Panc1 (cell line): ENCODE results near the gene GALR1. TPM values are rescaled to one million over a fixed set of nuclear protein-coding genes. Genes with fewer than 3 reads are reported as not detected.

ENCODE experiments used
- ATAC-seq: fragments of 200-7000 bp; cut with Tn5 transposase; 2 replicates; pipeline ENCODE4 v1.9.1; 2020; ENCODE audit warnings: mild to moderate bottlenecking, moderate library complexity
- BruUV-seq: library from RNA; stranded (reverse); fragments of 400-500 nt; replicated peaks from 2 replicates; lab custom pipeline; 2021; lab: Mats Ljungman, UMichigan
- CTCF ChIA-PET: fragments of 300-600 bp; sonication (Branson Sonifier 250); formaldehyde crosslinking; loops from one replicate; lab custom pipeline; 2022; ENCODE audit warnings: antibody characterized with exemption; lab: Charles Lee
- POLR2A ChIA-PET: fragments of 300-600 bp; sonication (Branson Sonifier 250); formaldehyde crosslinking; loops from one replicate; lab custom pipeline; 2022; ENCODE audit warnings: antibody characterized with exemption; lab: Charles Lee
- DNase-seq: peaks from one replicate; pipeline ENCODE4 v3.0.0-alpha.2; 2010; ENCODE audit warnings: low read depth, low spot score
- H3K27ac ChIP-seq: 2 replicates; pipeline ENCODE4 v1.5.1; 2011; ENCODE audit warnings: mild to moderate bottlenecking, low read length, inconsistent platforms
- H3K27me3 ChIP-seq: fragments of 200-500 bp; sonication (Bioruptor generic); 2 replicates; pipeline ENCODE4 v1.6.0; 2014; ENCODE audit warnings: low read length, inconsistent platforms; ENCODE audit not compliant: control insufficient read depth, insufficient read depth
- H3K36me3 ChIP-seq: fragments of 200-500 bp; sonication (Bioruptor generic); 2 replicates; pipeline ENCODE4 v1.5.1; 2014; ENCODE audit warnings: inconsistent platforms, mild to moderate bottlenecking, low read length, moderate library complexity; ENCODE audit not compliant: control insufficient read depth, insufficient read depth
- H3K4me1 ChIP-seq: 2 replicates; pipeline ENCODE4 v1.5.1; 2011; ENCODE audit warnings: inconsistent platforms, mild to moderate bottlenecking, low read length, moderate library complexity; ENCODE audit not compliant: control insufficient read depth, insufficient read depth
- H3K4me3 ChIP-seq, 2 experiments: 2 replicates each; pipeline ENCODE4 v1.5.1; 2011 to 2012; ENCODE audit warnings: low read depth in 2 of 2, low read length in 2 of 2, mild to moderate bottlenecking in 2 of 2, inconsistent platforms in 1 of 2, moderate library complexity in 1 of 2
- H3K9me3 ChIP-seq: fragments of 200-500 bp; sonication (Bioruptor generic); 2 replicates; pipeline ENCODE4 v1.5.1; 2014; ENCODE audit warnings: low read depth, mild to moderate bottlenecking, inconsistent platforms, low read length, moderate library complexity; ENCODE audit not compliant: control insufficient read depth, insufficient read depth
- POLR2AphosphoS5 ChIP-seq: IDR thresholded peaks from 2 replicates; pipeline ENCODE4 v1.6.1; 2012; ENCODE audit warnings: mild to moderate bottlenecking, low read depth, low read length, moderate library complexity
- SIN3A ChIP-seq: IDR thresholded peaks from 2 replicates; pipeline ENCODE4 v1.6.1; 2012; ENCODE audit warnings: low read depth, mild to moderate bottlenecking, low read length, moderate library complexity, borderline replicate concordance; ENCODE audit not compliant: insufficient read depth
- TCF7L2 ChIP-seq: IDR thresholded peaks from 2 replicates; pipeline ENCODE4 v1.6.1; 2011; ENCODE audit warnings: mild to moderate bottlenecking, low read depth, low read length, inconsistent platforms
- in situ Hi-C: cut with HindIII; loops from 2 replicates; pipeline ENCODE4 v1.10.0; 2016; ENCODE audit warnings: low sequenced_read_pairs, low pct_unique_long_range_greater_than_20kb
- intact Hi-C: fragments of 100-400 bp; cut with micrococcal nuclease; formaldehyde crosslinking; loops from one replicate; pipeline ENCODE4 v1.10.0; 2022; ENCODE audit not compliant: unreplicated experiment
- total RNA-seq: library from RNA; stranded (reverse); gene quantifications from one replicate; pipeline ENCODE4 v1.2.1, GENCODE V29; 2021; ENCODE audit not compliant: unreplicated experiment
- TF ChIP-seq, protein P1 (sequence below): fragments of 450-650 bp; IDR thresholded peaks from 2 replicates; pipeline ENCODE4 v1.5.1; 2017; ENCODE audit warnings: mild to moderate bottlenecking
- TF ChIP-seq, protein P2 (sequence below), 2 experiments: IDR thresholded peaks; 2 replicates each; pipeline ENCODE4 v1.6.1; 2011 to 2012; ENCODE audit warnings: low read depth in 2 of 2, control low read depth in 1 of 2, low read length in 1 of 2, mild to moderate bottlenecking in 1 of 2, moderate library complexity in 1 of 2; ENCODE audit not compliant: insufficient read depth in 1 of 2

Gene GALR1
- total RNA-seq, 1 experiment from 2014 or later: not detected

DNA sequence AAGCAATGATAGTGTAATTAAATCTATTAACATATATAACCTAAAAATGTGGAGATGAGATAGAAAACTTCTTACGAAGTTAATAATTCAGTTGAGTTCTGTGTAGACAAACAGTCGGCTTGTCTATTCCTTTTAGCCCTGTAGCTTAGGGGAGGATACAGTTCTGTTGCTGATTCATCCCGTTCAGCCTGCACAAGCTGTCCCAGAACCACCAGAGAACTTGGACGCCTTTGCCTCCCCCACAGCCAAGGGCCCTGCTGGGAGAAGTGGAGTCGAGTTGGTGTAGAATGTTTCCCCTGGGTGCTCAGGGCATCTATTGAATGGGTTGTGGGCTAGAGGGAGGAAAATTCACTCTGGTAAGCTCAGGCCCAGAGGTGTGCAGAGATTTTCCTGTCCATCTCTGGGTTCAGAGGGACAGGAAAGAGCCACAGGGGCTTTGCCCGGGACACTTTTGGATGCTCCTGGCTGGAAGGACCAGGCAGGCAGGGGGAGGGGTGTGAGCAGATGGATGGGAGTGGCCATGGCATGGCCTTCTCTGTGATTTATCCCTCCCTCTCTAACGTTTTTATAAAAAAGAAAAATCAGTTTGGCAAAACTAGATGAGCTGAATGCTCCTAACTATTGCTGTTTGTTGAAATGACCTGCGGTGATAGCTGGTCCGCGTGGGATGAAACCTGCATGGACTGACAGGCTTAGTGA lies 42.8 kb upstream of the GALR1 start:
- ChIA-PET POLR2A (interaction anchor here (0.5 kb wide), 1 partner anchor 68 kb away, joined by 3 read pairs; no protein-coding TSS in a partner anchor), CTCF (interaction anchor here (0.9 kb wide), 1 partner anchor 65 kb away, joined by 12 read pairs; no protein-coding TSS in a partner anchor)
- no peak for ATAC-seq
- Histone ChIP-seq H3K36me3 (no peaks in the 10 kb centered on the region), H3K27me3 (no peaks in the 10 kb centered on the region), H3K9me3 (no peaks in the 10 kb centered on the region), H3K27ac (peak overlapping the region; percentile 90; the same call in 1 of the 2 replicates), H3K4me3 (no peak overlapping the region), H3K4me1 (peaks cover 29% of the 10 kb centered on the region)
- BruUV-seq: no TSS peak
- in situ Hi-C loops: no loop called here
- intact Hi-C loops: loop anchor here (5.0 kb wide), 1 partner anchor 150 kb away; no protein-coding TSS in a partner anchor
- no peak for DNase-seq
- TF ChIP-seq POLR2AphosphoS5 (no peak), SIN3A (no peak), TCF7L2 (no peak)
- TF ChIP-seq, protein P1, sequence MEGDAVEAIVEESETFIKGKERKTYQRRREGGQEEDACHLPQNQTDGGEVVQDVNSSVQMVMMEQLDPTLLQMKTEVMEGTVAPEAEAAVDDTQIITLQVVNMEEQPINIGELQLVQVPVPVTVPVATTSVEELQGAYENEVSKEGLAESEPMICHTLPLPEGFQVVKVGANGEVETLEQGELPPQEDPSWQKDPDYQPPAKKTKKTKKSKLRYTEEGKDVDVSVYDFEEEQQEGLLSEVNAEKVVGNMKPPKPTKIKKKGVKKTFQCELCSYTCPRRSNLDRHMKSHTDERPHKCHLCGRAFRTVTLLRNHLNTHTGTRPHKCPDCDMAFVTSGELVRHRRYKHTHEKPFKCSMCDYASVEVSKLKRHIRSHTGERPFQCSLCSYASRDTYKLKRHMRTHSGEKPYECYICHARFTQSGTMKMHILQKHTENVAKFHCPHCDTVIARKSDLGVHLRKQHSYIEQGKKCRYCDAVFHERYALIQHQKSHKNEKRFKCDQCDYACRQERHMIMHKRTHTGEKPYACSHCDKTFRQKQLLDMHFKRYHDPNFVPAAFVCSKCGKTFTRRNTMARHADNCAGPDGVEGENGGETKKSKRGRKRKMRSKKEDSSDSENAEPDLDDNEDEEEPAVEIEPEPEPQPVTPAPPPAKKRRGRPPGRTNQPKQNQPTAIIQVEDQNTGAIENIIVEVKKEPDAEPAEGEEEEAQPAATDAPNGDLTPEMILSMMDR: no peak
- TF ChIP-seq, protein P2, sequence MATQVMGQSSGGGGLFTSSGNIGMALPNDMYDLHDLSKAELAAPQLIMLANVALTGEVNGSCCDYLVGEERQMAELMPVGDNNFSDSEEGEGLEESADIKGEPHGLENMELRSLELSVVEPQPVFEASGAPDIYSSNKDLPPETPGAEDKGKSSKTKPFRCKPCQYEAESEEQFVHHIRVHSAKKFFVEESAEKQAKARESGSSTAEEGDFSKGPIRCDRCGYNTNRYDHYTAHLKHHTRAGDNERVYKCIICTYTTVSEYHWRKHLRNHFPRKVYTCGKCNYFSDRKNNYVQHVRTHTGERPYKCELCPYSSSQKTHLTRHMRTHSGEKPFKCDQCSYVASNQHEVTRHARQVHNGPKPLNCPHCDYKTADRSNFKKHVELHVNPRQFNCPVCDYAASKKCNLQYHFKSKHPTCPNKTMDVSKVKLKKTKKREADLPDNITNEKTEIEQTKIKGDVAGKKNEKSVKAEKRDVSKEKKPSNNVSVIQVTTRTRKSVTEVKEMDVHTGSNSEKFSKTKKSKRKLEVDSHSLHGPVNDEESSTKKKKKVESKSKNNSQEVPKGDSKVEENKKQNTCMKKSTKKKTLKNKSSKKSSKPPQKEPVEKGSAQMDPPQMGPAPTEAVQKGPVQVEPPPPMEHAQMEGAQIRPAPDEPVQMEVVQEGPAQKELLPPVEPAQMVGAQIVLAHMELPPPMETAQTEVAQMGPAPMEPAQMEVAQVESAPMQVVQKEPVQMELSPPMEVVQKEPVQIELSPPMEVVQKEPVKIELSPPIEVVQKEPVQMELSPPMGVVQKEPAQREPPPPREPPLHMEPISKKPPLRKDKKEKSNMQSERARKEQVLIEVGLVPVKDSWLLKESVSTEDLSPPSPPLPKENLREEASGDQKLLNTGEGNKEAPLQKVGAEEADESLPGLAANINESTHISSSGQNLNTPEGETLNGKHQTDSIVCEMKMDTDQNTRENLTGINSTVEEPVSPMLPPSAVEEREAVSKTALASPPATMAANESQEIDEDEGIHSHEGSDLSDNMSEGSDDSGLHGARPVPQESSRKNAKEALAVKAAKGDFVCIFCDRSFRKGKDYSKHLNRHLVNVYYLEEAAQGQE (IDR thresholded peaks at IDR 0.05; ENCODE audit: insufficient read depth in 1 of 2, low read depth in 2 of 2, low read length in 1 of 2): no peak

DNA sequence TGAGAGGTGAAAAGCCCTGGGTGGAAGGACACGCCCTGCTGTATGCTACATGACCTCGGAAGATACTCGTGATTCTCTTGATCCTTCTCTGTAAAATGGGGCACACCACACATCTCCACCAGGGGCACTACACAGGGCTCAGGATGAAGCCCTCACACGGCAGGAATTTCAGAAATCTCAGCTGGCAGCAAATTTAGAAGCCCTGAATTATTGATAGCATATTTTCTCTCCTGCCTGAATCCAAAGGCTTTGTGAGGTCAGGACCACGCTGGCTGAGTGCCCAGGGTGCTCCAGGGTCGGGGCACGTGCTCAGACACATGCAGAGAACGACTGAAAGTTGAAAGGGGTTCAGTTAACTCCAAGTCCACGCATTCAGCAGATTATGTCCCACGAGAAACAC lies 42.1 kb upstream of the GALR1 start:
- ChIA-PET POLR2A (interaction anchor here (0.7 kb wide), 1 partner anchor 1899 kb away, joined by 3 read pairs; no protein-coding TSS in a partner anchor), CTCF (interaction anchor here (0.6 kb wide), 1 partner anchor 86 kb away, joined by 8 read pairs; no protein-coding TSS in a partner anchor)
- H3K27me3 ChIP-seq: no peaks in the 10 kb centered on the region
- H3K36me3 ChIP-seq: no peaks in the 10 kb centered on the region
- H3K4me3 ChIP-seq: peak overlapping the region in 1 of 2 experiments; percentile 29; a peak in 2 of 4 replicates
- intact Hi-C loops (loop anchor here (5.0 kb wide), 1 partner anchor 150 kb away; no protein-coding TSS in a partner anchor), in situ Hi-C loops (no loop called here)
- no peaks in the 10 kb centered on the region for H3K9me3 ChIP-seq
- H3K27ac ChIP-seq: peak overlapping the region; percentile 90
- BruUV-seq: no TSS peak
- DNase-seq (no peak), ATAC-seq (peak; percentile 82)
- H3K4me1 ChIP-seq: peaks cover 30% of the 10 kb centered on the region
- TF ChIP-seq TCF7L2: peak; percentile 64
- TF ChIP-seq, protein P1: no peak
- TF ChIP-seq, protein P2 (IDR thresholded peaks at IDR 0.05; ENCODE audit: insufficient read depth in 1 of 2, low read depth in 2 of 2, low read length in 1 of 2): no peak
